HG02678 (cell line): ENCODE measurements around the gene MAML2.
"Not testable (repeated sequence)": the region's sequence is repeated elsewhere in the genome, so short reads cannot be mapped to it uniquely, and the experiment has no call there.

Experiments
- ATAC-seq: cut with Tn5 transposase; IDR thresholded peaks from one replicate; pipeline ENCODE4 v1.9.1; 2021; ENCODE audit warnings: mild to moderate bottlenecking, moderate library complexity; ENCODE audit not compliant: unreplicated experiment

Gene MAML2

DNA sequence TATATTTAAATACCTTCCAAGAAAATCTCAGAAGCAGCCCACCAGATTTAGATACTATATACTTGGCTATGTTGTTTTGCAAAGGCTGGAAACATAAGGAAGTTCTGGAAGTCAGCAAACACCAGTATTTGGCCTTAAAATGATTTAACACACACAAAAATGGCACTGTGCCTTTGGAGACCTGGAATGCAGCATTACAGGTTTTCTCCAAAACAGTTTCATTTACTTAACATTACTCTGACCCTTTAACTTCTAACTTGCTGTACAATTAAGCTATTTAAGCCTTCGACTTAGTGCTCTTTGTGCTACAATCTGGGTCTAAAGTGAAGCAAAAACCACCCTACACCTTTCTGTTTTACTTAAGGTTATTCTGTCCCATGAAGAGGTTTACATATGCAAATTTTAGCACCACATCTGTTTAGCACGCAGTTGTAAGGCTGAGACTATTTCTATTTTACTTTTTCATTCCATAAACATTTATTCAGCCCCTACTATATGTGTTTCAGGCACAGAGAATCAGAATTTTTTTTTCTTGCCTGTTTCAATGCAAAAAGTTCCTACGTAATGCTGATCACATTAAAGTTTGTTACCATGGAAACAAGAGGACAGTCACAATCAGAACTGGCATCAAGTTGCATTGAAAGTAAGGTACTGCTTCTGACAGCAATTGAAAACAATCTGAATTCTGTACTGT lies 70.3 kb downstream of the MAML2 start:
- ATAC-seq: peak; percentile 64

DNA sequence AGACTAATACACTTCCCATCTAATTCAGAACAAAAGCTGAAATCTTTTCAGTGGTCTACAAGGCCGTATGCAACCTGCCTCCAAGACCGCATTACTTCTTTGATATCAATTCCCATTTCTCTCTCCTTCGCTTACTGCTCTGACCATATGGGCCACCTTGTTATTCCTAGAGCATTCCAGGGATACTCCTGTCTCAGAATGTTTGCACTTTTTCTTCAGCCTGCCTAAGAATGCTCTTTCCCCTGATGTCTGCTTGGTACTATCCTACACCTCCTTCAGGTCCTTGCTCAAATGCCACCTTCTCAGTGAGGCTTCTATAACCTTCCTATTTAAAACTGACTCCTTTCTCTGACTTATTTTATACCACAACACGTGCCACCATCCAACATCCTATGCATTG lies 71.2 kb downstream of the MAML2 start:
- ATAC-seq: no peak

GRCh38 chr11:96271352-96271751 lies 71.6 kb downstream of the MAML2 start:
- ATAC-seq: not testable (repeated sequence)

- not testable (repeated sequence) for ATAC-seq
These were observed 74.5 kb downstream of the MAML2 start for GRCh38 chr11:96268527-96268926.

DNA sequence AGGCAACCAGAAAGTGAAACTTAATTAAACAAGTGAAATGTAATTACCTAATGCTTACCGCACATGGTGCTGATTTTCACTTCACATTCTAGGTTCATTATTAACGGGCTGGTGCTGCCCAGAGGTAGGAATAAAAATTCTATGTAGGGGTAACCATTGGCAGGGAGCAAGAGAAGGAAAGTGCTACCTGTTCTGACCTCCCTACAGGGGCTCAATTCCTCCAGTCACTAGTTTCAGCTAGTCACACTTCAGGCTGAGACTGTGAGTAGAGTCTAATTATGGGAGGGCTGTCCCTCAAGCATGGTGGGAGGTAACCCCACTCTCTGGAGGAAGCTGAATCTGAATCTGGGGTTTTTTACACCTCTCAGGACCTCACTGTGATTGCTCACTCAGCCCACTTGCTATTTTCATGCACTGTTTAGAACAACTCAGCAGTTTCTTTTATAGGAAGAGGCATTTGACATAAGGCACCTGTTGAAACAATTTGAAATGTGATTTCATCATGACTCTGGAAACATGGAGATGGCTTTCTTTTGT lies 75.4 kb downstream of the MAML2 start:
- peak; percentile 96 for ATAC-seq

DNA sequence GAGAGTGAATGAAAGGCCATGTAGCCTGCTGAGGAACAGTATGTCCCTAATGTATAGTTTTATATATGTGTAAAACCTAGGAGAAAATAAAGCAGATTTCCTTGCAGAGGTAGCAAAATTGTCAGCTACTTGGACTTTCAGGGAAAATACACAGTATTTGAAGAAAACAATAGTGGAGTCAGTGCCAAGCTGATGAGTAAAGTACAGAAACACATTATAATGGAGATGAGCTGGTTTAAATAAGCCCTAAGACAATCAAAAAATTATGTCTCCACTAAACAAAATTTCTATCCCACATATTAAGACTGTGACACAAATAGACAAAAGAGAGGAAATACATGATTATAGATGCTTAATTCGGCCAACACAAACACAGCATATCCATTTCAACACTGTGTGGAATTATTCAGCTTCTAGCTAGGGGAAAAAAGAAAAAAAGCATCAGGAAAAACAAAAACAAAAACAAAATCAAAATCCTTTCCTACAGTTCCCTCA lies 75.9 kb downstream of the MAML2 start:
- ATAC-seq: no peak

DNA sequence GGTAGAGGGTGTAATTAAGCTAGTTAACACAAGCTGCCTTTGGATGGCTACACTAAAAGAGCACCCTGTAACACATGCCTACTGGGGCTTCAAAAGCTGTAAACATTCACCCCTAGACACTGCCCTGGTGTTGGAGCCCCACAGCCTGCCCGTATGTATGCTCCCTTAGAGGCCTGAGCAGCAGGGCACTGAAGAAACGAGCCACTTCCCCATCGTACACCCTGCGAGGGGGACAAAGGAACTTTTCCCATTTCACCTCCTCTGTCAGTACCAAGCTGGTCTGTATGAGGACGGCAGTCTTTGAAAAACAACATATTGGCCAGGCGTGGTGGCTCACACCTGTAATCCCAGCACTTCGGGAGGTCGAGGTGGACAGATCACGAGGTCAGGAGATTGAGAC lies 77.0 kb downstream of the MAML2 start:
- ATAC-seq: no peak

DNA sequence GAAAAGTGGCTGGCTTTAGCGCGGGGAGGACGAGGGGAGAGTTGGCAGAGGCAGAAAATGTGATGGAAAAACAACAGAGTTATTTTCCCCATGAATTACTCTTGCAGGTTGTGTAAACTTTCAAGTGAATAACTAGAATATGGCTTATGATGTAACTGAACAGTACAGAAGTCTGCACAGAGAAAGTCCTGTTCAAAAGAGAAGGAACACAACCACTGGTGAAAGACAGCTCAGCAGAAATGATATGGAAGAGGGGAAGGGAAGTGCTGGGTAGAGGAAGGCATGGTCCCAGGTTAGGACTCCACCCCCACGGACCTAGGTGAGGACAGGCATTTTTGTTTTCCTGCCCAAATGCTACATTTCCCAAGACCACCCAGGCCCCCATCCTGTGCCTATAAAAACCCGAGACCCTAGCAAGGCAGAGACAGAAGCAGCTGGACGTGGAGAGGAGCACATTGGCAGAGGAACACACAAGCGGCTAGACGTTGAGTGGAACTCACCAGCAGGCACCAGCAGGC lies 77.7 kb downstream of the MAML2 start:
- ATAC-seq: no peak

DNA sequence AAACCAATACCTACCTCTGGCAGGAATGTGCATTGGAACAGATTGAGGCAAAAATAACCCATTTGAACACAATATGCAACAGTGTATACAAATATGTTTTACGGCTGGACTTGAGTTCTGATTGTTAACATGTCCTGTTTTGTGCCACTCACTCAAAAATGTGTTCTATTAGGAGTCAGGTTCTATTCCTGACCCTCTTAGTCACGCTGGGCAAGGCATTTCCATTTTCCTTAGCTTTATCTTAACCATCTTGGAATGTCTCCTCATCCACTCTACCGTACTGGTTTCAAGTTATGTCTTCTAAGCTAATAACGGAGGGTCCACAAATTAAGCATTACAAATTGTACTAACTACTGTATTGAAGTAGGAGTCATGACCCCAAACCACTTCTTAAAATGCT lies 78.6 kb downstream of the MAML2 start:
- ATAC-seq: no peak

DNA sequence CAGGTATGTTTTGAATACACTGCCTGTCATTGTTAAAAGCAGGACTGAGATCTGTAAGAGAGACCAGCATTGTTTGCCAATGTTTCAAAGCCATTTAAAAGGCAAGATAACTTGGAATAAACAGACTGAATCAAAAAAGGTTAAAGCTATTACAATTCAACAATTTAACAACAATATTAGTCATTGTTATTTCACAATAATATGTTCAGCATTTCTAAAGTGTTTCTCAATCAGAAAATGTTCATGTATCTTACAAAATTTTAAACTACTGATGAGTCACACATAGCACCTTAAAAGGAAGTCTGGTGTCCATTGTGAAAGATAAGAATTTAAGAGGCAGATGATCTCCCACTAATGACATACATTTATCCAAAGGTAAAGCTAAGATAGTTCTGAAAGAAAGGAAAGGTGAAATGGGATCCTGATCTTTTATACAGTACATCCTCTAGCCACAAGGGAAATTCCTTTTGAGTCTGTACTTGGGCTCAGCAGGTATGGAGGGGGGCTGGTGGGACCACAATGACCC lies 79.7 kb downstream of the MAML2 start:
- ATAC-seq: no peak

- no peak for ATAC-seq
These were observed 82.5 kb downstream of the MAML2 start for GRCh38 chr11:96260532-96260931.

GRCh38 chr11:96260067-96260511 lies 82.9 kb downstream of the MAML2 start:
- no peak for ATAC-seq

- no peak for ATAC-seq
These were observed 83.7 kb downstream of the MAML2 start for GRCh38 chr11:96259134-96259830.

DNA sequence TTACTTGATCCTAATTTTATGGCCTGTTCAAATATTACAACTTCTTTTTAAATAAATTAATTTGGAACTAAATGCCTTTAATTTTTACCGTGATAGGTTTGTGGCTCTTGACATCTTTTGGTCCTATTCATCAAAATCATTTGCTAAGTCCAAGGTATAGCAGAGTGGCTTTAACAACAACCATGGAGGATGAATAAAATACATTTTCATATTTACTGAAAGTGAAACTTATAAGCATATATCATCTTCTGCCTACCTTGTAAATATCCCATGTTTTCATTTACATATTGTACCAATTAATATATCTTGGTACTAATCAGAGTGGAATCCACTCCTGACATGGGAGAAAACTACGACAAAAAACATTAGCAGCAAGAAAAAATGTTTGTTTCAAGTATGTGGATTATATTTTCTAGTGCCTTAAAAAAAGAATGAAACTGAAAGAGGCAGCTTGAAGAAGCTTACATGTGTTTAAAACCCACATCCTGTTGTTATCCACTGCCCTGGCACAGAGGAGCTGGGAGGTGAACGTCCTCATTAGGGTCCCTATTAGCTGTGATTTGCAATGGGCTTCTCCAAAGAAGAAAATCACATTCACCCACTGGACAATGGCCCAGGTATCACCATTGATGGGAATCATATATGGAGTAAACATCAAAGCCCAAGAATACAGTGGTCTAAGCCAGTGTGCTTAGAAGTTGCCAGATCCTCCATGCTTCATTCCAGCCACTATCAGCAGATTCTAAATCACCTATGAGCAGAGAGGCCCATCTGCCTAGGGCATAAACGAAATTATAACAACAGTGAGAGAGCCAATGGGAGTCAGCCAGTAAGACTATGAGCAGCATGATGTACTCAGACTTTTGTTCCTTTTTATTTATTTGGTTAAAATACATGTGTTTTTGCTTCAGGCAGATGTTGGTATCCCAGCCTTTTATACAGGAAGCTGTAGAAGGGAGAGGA lies 84.7 kb downstream of the MAML2 start:
- ATAC-seq: peak; percentile 75

GRCh38 chr11:96257036-96257435 lies 86.0 kb downstream of the MAML2 start:
- no peak for ATAC-seq

GRCh38 chr11:96256215-96257011 lies 86.6 kb downstream of the MAML2 start:
- ATAC-seq: no peak

GRCh38 chr11:96254854-96255253 lies 88.1 kb downstream of the MAML2 start:
- ATAC-seq: no peak

GRCh38 chr11:96254087-96254486 lies 88.9 kb downstream of the MAML2 start:
- peak; percentile 62 for ATAC-seq

GRCh38 chr11:96246718-96247552 lies 96.1 kb downstream of the MAML2 start:
- ATAC-seq: no peak
